IMR-90 (cell line): Measurements from ENCODE around the gene SCFD2.

Experiments
- CEBPB ChIP-seq: IDR thresholded peaks from 2 replicates; pipeline ENCODE4 v1.6.1; 2012; ENCODE audit warnings: low read depth, low read length, improper control_type of control experiment
- CTCF ChIP-seq: conservative IDR thresholded peaks from 2 replicates; pipeline ENCODE4 v1.5.1; 2012; ENCODE audit warnings: mild to moderate bottlenecking, low read depth, low read length, improper control_type of control experiment
- MAFK ChIP-seq: IDR thresholded peaks from 2 replicates; pipeline ENCODE4 v1.6.1; 2012; ENCODE audit warnings: low read depth, low read length, improper control_type of control experiment
- POLR2A ChIP-seq: IDR thresholded peaks from 2 replicates; pipeline ENCODE4 v1.6.1; 2012; ENCODE audit warnings: mild to moderate bottlenecking, low read depth, low read length
- RAD21 ChIP-seq: IDR thresholded peaks from 2 replicates; pipeline ENCODE4 v1.6.1; 2012; ENCODE audit warnings: low read length, improper control_type of control experiment
- RCOR1 ChIP-seq: IDR thresholded peaks from 2 replicates; pipeline ENCODE4 v1.6.1; 2012; ENCODE audit warnings: mild to moderate bottlenecking, low read length, improper control_type of control experiment; ENCODE audit not compliant: insufficient replicate concordance
- RFX5 ChIP-seq: IDR thresholded peaks from 2 replicates; pipeline ENCODE4 v1.8.0; 2012; ENCODE audit warnings: low read depth, mild to moderate bottlenecking, low read length, moderate library complexity
- SMC3 ChIP-seq: fragments of 150-350 bp; IDR thresholded peaks from 2 replicates; pipeline ENCODE4 v1.6.1; 2016; ENCODE audit warnings: low read depth, mild to moderate bottlenecking, antibody characterized with exemption, low read length, moderate library complexity
- USF2 ChIP-seq: fragments of 150-350 bp; IDR thresholded peaks from 2 replicates; pipeline ENCODE4 v1.6.1; 2017; ENCODE audit warnings: mild to moderate bottlenecking, antibody characterized with exemption, low read length, low read depth

GRCh38 chr4:53192496-53192895, 173.4 kb downstream of the SCFD2 start:
- TF ChIP-seq CTCF (no peak), POLR2A (no peak), SMC3 (no peak), RCOR1 (no peak), USF2 (no peak), CEBPB (no peak), RFX5 (no peak), MAFK (no peak), RAD21 (no peak)
